Thyroid gland (tissue), 4 donors: ENCODE data around the gene TMED8.

Experiments
- CTCF ChIP-seq, 6 experiments: fragments of 200-600 bp in 3 of 6; fragments of 450-650 bp in 3 of 6; sonication (generic) in 3 of 6; IDR thresholded peaks; one replicate each; pipeline ENCODE4 v1.5.1; 2016 to 2019; ENCODE audit warnings: antibody characterized with exemption in 6 of 6, mild to moderate bottlenecking in 2 of 6, inconsistent platforms in 1 of 6, moderate library complexity in 1 of 6
- POLR2A ChIP-seq, 2 donors: fragments of 450-650 bp; IDR thresholded peaks; one replicate each; pipeline ENCODE4 v1.6.1; 2017; ENCODE audit warnings: antibody characterized with exemption in 2 of 2, mild to moderate bottlenecking in 2 of 2, moderate library complexity in 1 of 2

- TF ChIP-seq POLR2A (IDR thresholded peaks at IDR 0.05): no peak
- peak; percentile 13 to 53 (median 36) for TF ChIP-seq CTCF (IDR thresholded peaks at IDR 0.05)
These were observed 75.8 kb downstream of the TMED8 start for GRCh38 chr14:77301103-77301502.
